Endothelial cell of umbilical vein (primary cell): ENCODE results near the gene SLC2A11. TPM values are rescaled to one million over a fixed set of nuclear protein-coding genes. Genes with fewer than 3 reads are reported as not detected.

Experiments used
- BruUV-seq: library from RNA; stranded (reverse); fragments of 400-500 nt; replicated peaks from 2 replicates; lab custom pipeline; 2021; lab: Mats Ljungman, UMichigan
- CTCF ChIA-PET: fragments of 300-600, 350-600 bp; sonication (Branson Sonifier 250); formaldehyde crosslinking; loops from one replicate; lab custom pipeline; 2021; ENCODE audit warnings: antibody characterized with exemption, inconsistent platforms; lab: Charles Lee
- POLR2A ChIA-PET: fragments of 300-600, 350-600 bp; sonication (Branson Sonifier 250); formaldehyde crosslinking; loops from one replicate; lab custom pipeline; 2021; ENCODE audit warnings: antibody characterized with exemption, inconsistent platforms; lab: Charles Lee
- DNase-seq: peaks from one replicate; pipeline ENCODE4 v3.0.0-alpha.2; 2011; ENCODE audit warnings: low read depth, low spot score
- FAIRE-seq: peaks from 2 replicates; lab custom pipeline; 2011; peaks lifted over from hg19 to GRCh38; lab: Jason Lieb, UNC
- H2AFZ ChIP-seq: 2 replicates; pipeline ENCODE4 v1.6.0; 2012; ENCODE audit warnings: low read depth, low read length, control low read depth, inconsistent platforms
- H3K27ac ChIP-seq: 2 replicates; pipeline ENCODE4 v1.5.1; 2011; ENCODE audit warnings: low read depth, mild to moderate bottlenecking, control low read depth, low read length, moderate library complexity; ENCODE audit not compliant: insufficient read depth
- H3K27me3 ChIP-seq, 2 experiments: 2 replicates each; pipeline versions ENCODE4 v1.6.0 to v1.6.1; 2011; ENCODE audit warnings: low read length in 2 of 2, mixed read lengths in 1 of 2; ENCODE audit not compliant: control insufficient read depth in 2 of 2, insufficient read depth in 2 of 2
- H3K36me3 ChIP-seq, 2 experiments: 2 replicates in 1 of 2; 3 replicates in 1 of 2; pipeline ENCODE4 v1.5.1; 2011; ENCODE audit warnings: low read length in 2 of 2, mild to moderate bottlenecking in 1 of 2, moderate library complexity in 1 of 2; ENCODE audit not compliant: control insufficient read depth in 2 of 2, insufficient read depth in 2 of 2; ENCODE audit errors: extremely low read depth in 1 of 2
- H3K4me1 ChIP-seq: 3 replicates; pipeline ENCODE4 v1.5.1; 2011; ENCODE audit warnings: mild to moderate bottlenecking, low read length; ENCODE audit not compliant: control insufficient read depth, insufficient read depth; ENCODE audit errors: extremely low read depth
- H3K4me2 ChIP-seq: 2 replicates; pipeline ENCODE4 v1.6.1; 2011; ENCODE audit warnings: low read length, control low read depth, mixed read lengths; ENCODE audit not compliant: insufficient read depth
- H3K4me3 ChIP-seq, 3 experiments: fragments of 200-600 bp in 1 of 3; sonication (generic), shearing (Covaris generic) in 1 of 3; replicated peaks in 1 of 3; 2 replicates each; pipeline ENCODE4 v1.5.1; 2011 to 2016; ENCODE audit warnings: control low read depth in 3 of 3, low read length in 3 of 3, mild to moderate bottlenecking in 2 of 3, inconsistent platforms in 1 of 3, low read depth in 1 of 3, moderate library complexity in 1 of 3; ENCODE audit not compliant: insufficient read depth in 1 of 3
- H3K79me2 ChIP-seq: 2 replicates; pipeline ENCODE4 v1.6.0; 2012; ENCODE audit warnings: low read length, inconsistent platforms; ENCODE audit not compliant: control insufficient read depth, insufficient read depth
- H3K9ac ChIP-seq: replicated peaks from 2 replicates; pipeline ENCODE3; 2011; ENCODE audit warnings: low read length, control low read depth; ENCODE audit not compliant: insufficient read depth; ENCODE audit errors: extremely low read depth
- H3K9me1 ChIP-seq: replicated peaks from 3 replicates; pipeline ENCODE4 v1.6.0; 2011; ENCODE audit warnings: mild to moderate bottlenecking, low read length; ENCODE audit not compliant: control insufficient read depth, insufficient read depth; ENCODE audit errors: extremely low read depth
- H3K9me3 ChIP-seq: replicated peaks from 2 replicates; pipeline ENCODE4 v1.5.1; 2012; ENCODE audit warnings: low read length, inconsistent platforms; ENCODE audit not compliant: control insufficient read depth, insufficient read depth
- H4K20me1 ChIP-seq: replicated peaks from 2 replicates; pipeline ENCODE3; 2011; ENCODE audit warnings: mild to moderate bottlenecking, low read length; ENCODE audit not compliant: control insufficient read depth, insufficient read depth; ENCODE audit errors: extremely low read depth
- EZH2 ChIP-seq: IDR thresholded peaks from 2 replicates; pipeline ENCODE4 v1.6.1; 2012; ENCODE audit warnings: borderline replicate concordance, low read depth, mild to moderate bottlenecking, moderate library complexity, low read length, inconsistent platforms; ENCODE audit not compliant: severe bottlenecking
- FOS ChIP-seq: IDR thresholded peaks from 2 replicates; pipeline ENCODE4 v1.6.1; 2011; ENCODE audit warnings: mild to moderate bottlenecking, low read length, moderate library complexity, borderline replicate concordance; ENCODE audit not compliant: insufficient read depth
- GATA2 ChIP-seq: IDR thresholded peaks from 2 replicates; pipeline ENCODE4 v1.7.0; 2011; ENCODE audit warnings: low read depth, mild to moderate bottlenecking, moderate library complexity, mixed read lengths, low read length; ENCODE audit not compliant: insufficient read length, insufficient read depth
- JUN ChIP-seq: IDR thresholded peaks from 2 replicates; pipeline ENCODE4 v1.6.1; 2011; ENCODE audit warnings: borderline replicate concordance, low read depth; ENCODE audit not compliant: insufficient read length, insufficient read depth
- MYC ChIP-seq: IDR thresholded peaks from one replicate; pipeline ENCODE4 v1.6.1; 2011; ENCODE audit warnings: mild to moderate bottlenecking, low read depth, low read length
- POLR2A ChIP-seq: IDR thresholded peaks from 2 replicates; pipeline ENCODE4 v1.6.1; 2012; ENCODE audit warnings: low read depth, mild to moderate bottlenecking, control low read depth, low read length
- POLR2AphosphoS5 ChIP-seq: IDR thresholded peaks from 2 replicates; pipeline ENCODE4 v1.6.1; 2012; ENCODE audit warnings: low read depth, mild to moderate bottlenecking, control low read depth, low read length, moderate library complexity; ENCODE audit not compliant: insufficient read depth
- dilution Hi-C: fragments of 300-500 bp; cut with MboI; formaldehyde crosslinking; loops from one replicate; pipeline ENCODE4 v1.15.0; 2019; ENCODE audit warnings: low sequenced_read_pairs; ENCODE audit not compliant: extremely low pct_ligation_motif_present
- intact Hi-C: fragments of 100-400 bp; cut with micrococcal nuclease; formaldehyde crosslinking; loops from one replicate; pipeline ENCODE4 v1.10.0; 2022
- polyA plus RNA-seq, 4 experiments: library from polyadenylated mRNA; depleted of rRNA in 3 of 4; stranded (reverse) in 3 of 4; unstranded in 1 of 4; fragments of >200 nt; gene quantifications; 2 replicates each; pipeline versions ENCODE4 v1.2.1 to v1.2.3, GENCODE V29; 2011 to 2012; ENCODE audit warnings: missing spikeins in 1 of 4
- total RNA-seq: library from RNA; stranded (reverse); gene quantifications from 2 replicates; pipeline ENCODE4 v1.2.3, GENCODE V29; 2021
- TF ChIP-seq, protein P1 (sequence below): IDR thresholded peaks from 2 replicates; pipeline ENCODE4 v1.6.1; 2011; ENCODE audit not compliant: insufficient read depth, insufficient read length
- TF ChIP-seq, protein P2 (sequence below), 2 donors: IDR thresholded peaks; 1 replicate in 1 of 2; 2 replicates in 1 of 2; pipeline ENCODE4 v1.5.1; 2011; ENCODE audit warnings: low read length in 2 of 2, mild to moderate bottlenecking in 2 of 2, moderate library complexity in 2 of 2, control low read depth in 1 of 2, inconsistent platforms in 1 of 2, low read depth in 1 of 2; ENCODE audit not compliant: insufficient read depth in 1 of 2; ENCODE audit errors: extremely low read depth in 1 of 2

The SLC2A11 gene
- total and polyA plus RNA-seq, 2 donors (not counting 3 experiments of a cell fraction or from before 2014, with no cell fraction given): 4.2 to 4.6 TPM

DNA sequence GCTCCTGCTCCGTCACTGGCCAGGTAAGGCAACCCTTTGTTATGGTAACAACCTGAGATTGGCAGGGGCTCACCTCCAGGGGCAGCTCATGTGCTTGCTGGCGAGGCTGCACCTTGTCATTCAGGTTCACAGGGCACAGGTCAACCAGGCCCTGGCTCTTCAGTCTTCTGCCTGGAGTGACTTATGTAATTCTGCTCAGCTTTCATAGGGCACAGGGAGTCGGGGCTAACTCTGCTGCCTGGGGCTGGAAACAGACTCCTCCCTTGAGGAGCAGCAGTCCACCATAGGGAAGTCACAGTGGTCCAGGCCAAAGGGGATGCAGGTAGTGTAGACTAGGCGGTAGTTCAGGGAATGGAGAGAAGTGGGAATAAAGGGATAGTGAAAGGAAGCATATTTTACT, 35.0 kb downstream of the SLC2A11 start:
- Histone ChIP-seq H3K9ac (no peak overlapping the region), H3K36me3 (peaks cover 0 to 14% of the 10 kb centered on the region in 2 experiments), H3K4me2 (no peak overlapping the region), H4K20me1 (no peaks in the 10 kb centered on the region), H3K9me3 (no peaks in the 10 kb centered on the region), H3K27ac (no peak overlapping the region), H3K4me3 (no peak overlapping the region), H2AFZ (no peak overlapping the region), H3K9me1 (no peaks in the 10 kb centered on the region), H3K4me1 (peaks cover 18% of the 10 kb centered on the region), H3K79me2 (peaks cover 20% of the 10 kb centered on the region), H3K27me3 (no peaks in the 10 kb centered on the region)
- no peak for TF ChIP-seq JUN
- TF ChIP-seq POLR2AphosphoS5: no peak
- TF ChIP-seq, protein P1, sequence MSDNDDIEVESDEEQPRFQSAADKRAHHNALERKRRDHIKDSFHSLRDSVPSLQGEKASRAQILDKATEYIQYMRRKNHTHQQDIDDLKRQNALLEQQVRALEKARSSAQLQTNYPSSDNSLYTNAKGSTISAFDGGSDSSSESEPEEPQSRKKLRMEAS: no peak
- TF ChIP-seq FOS: no peak
- TF ChIP-seq, protein P2, sequence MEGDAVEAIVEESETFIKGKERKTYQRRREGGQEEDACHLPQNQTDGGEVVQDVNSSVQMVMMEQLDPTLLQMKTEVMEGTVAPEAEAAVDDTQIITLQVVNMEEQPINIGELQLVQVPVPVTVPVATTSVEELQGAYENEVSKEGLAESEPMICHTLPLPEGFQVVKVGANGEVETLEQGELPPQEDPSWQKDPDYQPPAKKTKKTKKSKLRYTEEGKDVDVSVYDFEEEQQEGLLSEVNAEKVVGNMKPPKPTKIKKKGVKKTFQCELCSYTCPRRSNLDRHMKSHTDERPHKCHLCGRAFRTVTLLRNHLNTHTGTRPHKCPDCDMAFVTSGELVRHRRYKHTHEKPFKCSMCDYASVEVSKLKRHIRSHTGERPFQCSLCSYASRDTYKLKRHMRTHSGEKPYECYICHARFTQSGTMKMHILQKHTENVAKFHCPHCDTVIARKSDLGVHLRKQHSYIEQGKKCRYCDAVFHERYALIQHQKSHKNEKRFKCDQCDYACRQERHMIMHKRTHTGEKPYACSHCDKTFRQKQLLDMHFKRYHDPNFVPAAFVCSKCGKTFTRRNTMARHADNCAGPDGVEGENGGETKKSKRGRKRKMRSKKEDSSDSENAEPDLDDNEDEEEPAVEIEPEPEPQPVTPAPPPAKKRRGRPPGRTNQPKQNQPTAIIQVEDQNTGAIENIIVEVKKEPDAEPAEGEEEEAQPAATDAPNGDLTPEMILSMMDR (IDR thresholded peaks at IDR 0.05; ENCODE audit: extremely low read depth in 1 of 2, insufficient read depth in 1 of 2, low read depth in 1 of 2, low read length in 2 of 2): no peak
- no peak for TF ChIP-seq MYC
- no peak for TF ChIP-seq EZH2
- TF ChIP-seq POLR2A: no peak
- TF ChIP-seq GATA2: no peak
- dilution Hi-C loops (no loop called here), intact Hi-C loops (no loop called here)
- BruUV-seq: no TSS peak
- ChIA-PET CTCF (no interaction called here), POLR2A (no interaction called here)
- DNase-seq (no peak), FAIRE-seq (no peak)
